HCT116 (cell line): ENCODE data around the gene STRAP. TPM values are rescaled to one million over a fixed set of nuclear protein-coding genes. Genes with fewer than 3 reads are reported as not detected.

Experiments
- ATAC-seq: fragments of 200-7000 bp; cut with Tn5 transposase; 2 replicates; pipeline ENCODE4 v1.9.1; 2020; ENCODE audit warnings: mild to moderate bottlenecking, moderate library complexity
- BruUV-seq: library from RNA; stranded (reverse); fragments of 400-500 nt; replicated peaks from 2 replicates; lab custom pipeline; 2021; lab: Mats Ljungman, UMichigan
- CTCF ChIA-PET: fragments of 300-600 bp; sonication (Branson Sonifier 250); formaldehyde crosslinking; loops from one replicate; lab custom pipeline; 2021; ENCODE audit warnings: antibody characterized with exemption; lab: Charles Lee
- POLR2A ChIA-PET: fragments of 300-600, 350-600 bp; sonication (Branson Sonifier 250); formaldehyde crosslinking; loops from one replicate; lab custom pipeline; 2021; ENCODE audit warnings: antibody characterized with exemption; lab: Charles Lee
- RAD21 ChIA-PET, 2 experiments: fragments of 300-600 bp; sonication (Branson Sonifier 250); formaldehyde crosslinking; loops; one replicate each; lab custom pipeline; 2023; ENCODE audit warnings: low total read pairs in 2 of 2; ENCODE audit not compliant: uncharacterized antibody in 2 of 2, unreplicated experiment in 2 of 2, low non-redundant PET in 1 of 2; lab: Charles Lee
- DNase-seq: peaks from one replicate; pipeline ENCODE4 v3.0.0-alpha.2; 2010; ENCODE audit warnings: low read depth, low spot score
- H2AFZ ChIP-seq: fragments of 200-600 bp; shearing (Covaris generic), sonication (generic); 2 replicates; pipeline ENCODE4 v1.6.1; 2017; ENCODE audit warnings: low read depth, mixed run types, mixed read lengths, antibody characterized with exemption, low read length; ENCODE audit not compliant: poor library complexity, severe bottlenecking
- H3K27ac ChIP-seq: 2 replicates; pipeline ENCODE4 v1.5.1; 2012; ENCODE audit warnings: low read depth, low read length
- H3K27me3 ChIP-seq: fragments of 200-600 bp; sonication (generic); 2 replicates; pipeline ENCODE4 v1.6.1; 2016; ENCODE audit warnings: mixed run types, low read length, mixed read lengths; ENCODE audit not compliant: insufficient read depth
- H3K36me3 ChIP-seq, 2 experiments: fragments of 200-500 bp in 1 of 2; fragments of 200-600 bp in 1 of 2; sonication (Bioruptor generic) in 1 of 2; sonication (generic) in 1 of 2; 2 replicates each; pipeline versions ENCODE4 v1.5.1 to v1.6.1; 2014 to 2016; ENCODE audit warnings: low read length in 2 of 2, inconsistent platforms in 1 of 2, mixed read lengths in 1 of 2, mixed run types in 1 of 2; ENCODE audit not compliant: insufficient read depth in 2 of 2, control insufficient read depth in 1 of 2
- H3K4me1 ChIP-seq, 2 experiments: fragments of 200-600 bp in 1 of 2; sonication (generic) in 1 of 2; 2 replicates each; pipeline versions ENCODE4 v1.5.1 to v1.6.1; 2012 to 2017; ENCODE audit warnings: low read length in 2 of 2, inconsistent platforms in 1 of 2, mild to moderate bottlenecking in 1 of 2, mixed read lengths in 1 of 2, mixed run types in 1 of 2, moderate library complexity in 1 of 2; ENCODE audit not compliant: insufficient read depth in 2 of 2, control insufficient read depth in 1 of 2
- H3K4me2 ChIP-seq: fragments of 200-600 bp; sonication (generic); 2 replicates; pipeline ENCODE4 v1.6.1; 2017; ENCODE audit warnings: mixed run types, low read length, mixed read lengths
- H3K4me3 ChIP-seq, 2 experiments: fragments of 200-600 bp in 1 of 2; sonication (generic) in 1 of 2; replicated peaks in 1 of 2; 2 replicates each; pipeline ENCODE4 v1.5.1; 2011 to 2016; ENCODE audit warnings: low read length in 2 of 2, control low read depth in 1 of 2, low read depth in 1 of 2, mild to moderate bottlenecking in 1 of 2, mixed read lengths in 1 of 2, mixed run types in 1 of 2
- H3K79me2 ChIP-seq: fragments of 200-600 bp; sonication (generic); 2 replicates; pipeline ENCODE4 v1.6.1; 2017; ENCODE audit warnings: mild to moderate bottlenecking, mixed run types, low read length, moderate library complexity, mixed read lengths; ENCODE audit not compliant: insufficient read depth
- H3K9ac ChIP-seq: fragments of 200-600 bp; sonication (generic); 2 replicates; pipeline ENCODE4 v1.6.1; 2016; ENCODE audit warnings: low read length, mixed read lengths
- H3K9me2 ChIP-seq: fragments of 200-600 bp; sonication (generic), shearing (Covaris generic); 2 replicates; pipeline ENCODE4 v1.6.1; 2017; ENCODE audit warnings: mixed run types, mild to moderate bottlenecking, moderate library complexity; ENCODE audit not compliant: insufficient read depth
- H3K9me3 ChIP-seq, 2 experiments: fragments of 200-500 bp in 1 of 2; fragments of 200-600 bp in 1 of 2; sonication (Bioruptor generic) in 1 of 2; sonication (generic) in 1 of 2; 2 replicates each; pipeline ENCODE4 v1.6.1; 2014 to 2017; ENCODE audit warnings: low read length in 2 of 2, mixed read lengths in 2 of 2, inconsistent platforms in 1 of 2, low read depth in 1 of 2, mild to moderate bottlenecking in 1 of 2, mixed run types in 1 of 2, moderate library complexity in 1 of 2; ENCODE audit not compliant: control insufficient read depth in 1 of 2, insufficient read depth in 1 of 2
- H4K20me1 ChIP-seq: fragments of 200-600 bp; sonication (generic), shearing (Covaris generic); 2 replicates; pipeline ENCODE4 v1.6.1; 2017; ENCODE audit warnings: mixed run types, mild to moderate bottlenecking, moderate library complexity; ENCODE audit not compliant: insufficient read depth
- CEBPB ChIP-seq: IDR thresholded peaks from 2 replicates; pipeline ENCODE4 v1.6.1; 2012; ENCODE audit warnings: low read depth
- EGR1 ChIP-seq: IDR thresholded peaks from 2 replicates; pipeline ENCODE4 v1.6.1; 2012; ENCODE audit warnings: low read depth
- EZH2phosphoT487 ChIP-seq: fragments of 200-600 bp; IDR thresholded peaks from 2 replicates; pipeline ENCODE4 v1.6.1; 2018; ENCODE audit warnings: antibody characterized with exemption, borderline replicate concordance
- POLR2A ChIP-seq: IDR thresholded peaks from 2 replicates; pipeline ENCODE4 v1.7.0; 2011; ENCODE audit warnings: borderline replicate concordance; ENCODE audit not compliant: insufficient read depth, insufficient read length; ENCODE audit errors: extremely low read depth
- POLR2AphosphoS5 ChIP-seq: IDR thresholded peaks from 2 replicates; pipeline ENCODE4 v1.6.1; 2011; ENCODE audit warnings: mild to moderate bottlenecking, low read depth, low read length, moderate library complexity
- SIN3A ChIP-seq: IDR thresholded peaks from 2 replicates; pipeline ENCODE4 v1.6.1; 2012; ENCODE audit warnings: low read depth
- SP1 ChIP-seq: IDR thresholded peaks from 2 replicates; pipeline ENCODE4 v1.6.1; 2012; ENCODE audit warnings: low read depth
- SRF ChIP-seq: IDR thresholded peaks from 2 replicates; pipeline ENCODE4 v1.6.1; 2012; ENCODE audit warnings: low read depth
- intact Hi-C: fragments of 100-400 bp; cut with micrococcal nuclease; formaldehyde crosslinking; loops from 2 replicates; pipeline ENCODE4 v1.10.0; 2022
- total RNA-seq: library from RNA; stranded (reverse); gene quantifications from one replicate; pipeline ENCODE4 v1.2.1, GENCODE V29; 2021; ENCODE audit not compliant: unreplicated experiment
- TF ChIP-seq, protein P1 (sequence below): IDR thresholded peaks from 2 replicates; pipeline ENCODE4 v1.6.1; 2011; ENCODE audit warnings: mild to moderate bottlenecking, low read length, moderate library complexity; ENCODE audit not compliant: insufficient replicate concordance; ENCODE audit errors: extremely low read depth

The STRAP gene
- total RNA-seq, 1 experiment from 2014 or later: 156 TPM

DNA sequence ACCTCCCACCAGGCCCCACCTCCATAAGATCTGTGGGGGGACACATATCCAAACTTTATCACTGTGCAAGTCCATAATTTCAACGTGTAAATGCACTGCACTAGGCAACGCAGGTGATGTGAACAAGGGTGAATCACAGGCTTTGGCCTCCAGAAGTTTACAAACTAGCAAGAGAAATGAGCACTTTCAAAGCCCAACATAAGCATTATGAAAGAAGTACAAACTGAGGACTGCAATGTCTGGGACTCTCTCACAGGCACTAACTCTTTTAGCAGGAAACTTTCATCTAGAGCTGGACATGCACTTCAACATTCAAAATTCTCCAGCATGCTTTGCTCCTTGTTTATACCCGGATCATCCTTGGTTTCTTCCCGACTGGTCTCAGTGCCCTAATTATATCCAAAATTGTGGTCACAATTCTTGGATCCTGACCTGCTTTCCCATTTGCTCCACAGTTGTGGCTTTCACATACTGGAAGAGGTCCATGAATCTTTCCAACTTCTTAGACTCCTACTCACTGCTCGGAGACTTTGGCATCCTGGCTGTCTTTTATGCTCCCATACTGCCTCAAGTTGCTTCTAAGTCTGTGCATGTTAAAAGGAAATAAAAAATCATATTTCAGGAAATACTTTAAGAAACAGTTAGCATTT is 44.9 kb upstream of the STRAP start:
- H3K4me2 ChIP-seq: no peak overlapping the region
- 0 out of 4 replicates have a peak, but pooled peaks cover 0 to 3% of the 10 kb centered on the region in 2 experiments for H3K4me1 ChIP-seq
- H3K4me3 ChIP-seq: no peak overlapping the region
- no peaks in the 10 kb centered on the region for H4K20me1 ChIP-seq
- H3K27ac ChIP-seq: no peak overlapping the region
- POLR2A ChIA-PET: no interaction called here
- no peak for DNase-seq
- no peaks in the 10 kb centered on the region for H3K79me2 ChIP-seq
- TF ChIP-seq EGR1 (no peak), EZH2phosphoT487 (no peak), CEBPB (no peak), POLR2AphosphoS5 (no peak), SIN3A (no peak), POLR2A (no peak), SRF (no peak), SP1 (no peak)
- TF ChIP-seq, protein P1, sequence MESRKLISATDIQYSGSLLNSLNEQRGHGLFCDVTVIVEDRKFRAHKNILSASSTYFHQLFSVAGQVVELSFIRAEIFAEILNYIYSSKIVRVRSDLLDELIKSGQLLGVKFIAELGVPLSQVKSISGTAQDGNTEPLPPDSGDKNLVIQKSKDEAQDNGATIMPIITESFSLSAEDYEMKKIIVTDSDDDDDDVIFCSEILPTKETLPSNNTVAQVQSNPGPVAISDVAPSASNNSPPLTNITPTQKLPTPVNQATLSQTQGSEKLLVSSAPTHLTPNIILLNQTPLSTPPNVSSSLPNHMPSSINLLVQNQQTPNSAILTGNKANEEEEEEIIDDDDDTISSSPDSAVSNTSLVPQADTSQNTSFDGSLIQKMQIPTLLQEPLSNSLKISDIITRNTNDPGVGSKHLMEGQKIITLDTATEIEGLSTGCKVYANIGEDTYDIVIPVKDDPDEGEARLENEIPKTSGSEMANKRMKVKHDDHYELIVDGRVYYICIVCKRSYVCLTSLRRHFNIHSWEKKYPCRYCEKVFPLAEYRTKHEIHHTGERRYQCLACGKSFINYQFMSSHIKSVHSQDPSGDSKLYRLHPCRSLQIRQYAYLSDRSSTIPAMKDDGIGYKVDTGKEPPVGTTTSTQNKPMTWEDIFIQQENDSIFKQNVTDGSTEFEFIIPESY: no peak
- TF ChIP-seq, all 23 proteins: peak for 0
- Histone ChIP-seq H3K36me3 (no peaks in the 10 kb centered on the region), H2AFZ (no peak overlapping the region), H3K9ac (no peak overlapping the region), H3K9me2 (no peaks in the 10 kb centered on the region), H3K27me3 (no peaks in the 10 kb centered on the region), H3K9me3 (no peaks in the 10 kb centered on the region)
- ChIA-PET CTCF (no interaction called here), RAD21 (no interaction called here)
- no TSS peak for BruUV-seq
- intact Hi-C loops: no loop called here
- ATAC-seq: no peak
